ENCODE results near the gene NBDY. TPM values are rescaled to one million over a fixed set of nuclear protein-coding genes. Genes with fewer than 3 reads are reported as not detected.
"Not testable (repeated sequence)": the region's sequence is repeated elsewhere in the genome, so short reads cannot be mapped to it uniquely, and the experiment has no call there.

The NBDY gene
- total RNA-seq, 1 donor from 2014 or later: 3.7 TPM

GRCh38 chrX:56763556-56764152 lies 34.6 kb downstream of the NBDY start:
- peaks cover 9 to 40% (median 10%) of the 10 kb centered on the region in 3 donors for H3K4me1 ChIP-seq (ENCODE audit: control insufficient read depth in 3 of 3, insufficient read depth in 3 of 3, low read length in 3 of 3)
- H3K9me3 ChIP-seq (ENCODE audit: control insufficient read depth in 3 of 3, low read length in 3 of 3): no peaks in the 10 kb centered on the region
- H3K27me3 ChIP-seq (ENCODE audit: control insufficient read depth in 3 of 3, insufficient read depth in 3 of 3, low read length in 3 of 3): no peaks in the 10 kb centered on the region
- peak overlapping the region; percentile 84 for H3K27ac ChIP-seq (ENCODE audit: low read depth, low read length)
- H3K9ac ChIP-seq (ENCODE audit: low read depth in 1 of 3, low read length in 3 of 3): peak overlapping the region; percentile 65 to 82 (median 74)
- no peaks in the 10 kb centered on the region for H3K36me3 ChIP-seq (ENCODE audit: control insufficient read depth in 3 of 3, insufficient read depth in 3 of 3, low read length in 3 of 3)
- H3K4me3 ChIP-seq (ENCODE audit: low read length in 3 of 3): peak overlapping the region; percentile 63 to 75 (median 70)

- no peaks in the 10 kb centered on the region for H3K9me3 ChIP-seq (ENCODE audit: control insufficient read depth in 3 of 3, low read length in 3 of 3)
- peak overlapping the region; percentile 84 for H3K27ac ChIP-seq (ENCODE audit: low read depth, low read length)
- peak overlapping the region; percentile 63 to 75 (median 70) for H3K4me3 ChIP-seq (ENCODE audit: low read length in 3 of 3)
- H3K27me3 ChIP-seq (ENCODE audit: control insufficient read depth in 3 of 3, insufficient read depth in 3 of 3, low read length in 3 of 3): no peaks in the 10 kb centered on the region
- no peaks in the 10 kb centered on the region for H3K36me3 ChIP-seq (ENCODE audit: control insufficient read depth in 3 of 3, insufficient read depth in 3 of 3, low read length in 3 of 3)
- peaks cover 9 to 40% (median 10%) of the 10 kb centered on the region in 3 donors for H3K4me1 ChIP-seq (ENCODE audit: control insufficient read depth in 3 of 3, insufficient read depth in 3 of 3, low read length in 3 of 3)
- H3K9ac ChIP-seq (ENCODE audit: low read depth in 1 of 3, low read length in 3 of 3): peak overlapping the region; percentile 65 to 82 (median 74)
These were observed 35.3 kb downstream of the NBDY start for GRCh38 chrX:56764153-56764974.

GRCh38 chrX:56764975-56765791 lies 36.1 kb downstream of the NBDY start:
- no peaks in the 10 kb centered on the region for H3K9me3 ChIP-seq (ENCODE audit: control insufficient read depth in 3 of 3, low read length in 3 of 3)
- H3K36me3 ChIP-seq (ENCODE audit: control insufficient read depth in 3 of 3, insufficient read depth in 3 of 3, low read length in 3 of 3): no peaks in the 10 kb centered on the region
- no peak overlapping the region for H3K9ac ChIP-seq (ENCODE audit: low read depth in 1 of 3, low read length in 3 of 3)
- peaks cover 9 to 40% (median 10%) of the 10 kb centered on the region in 3 donors for H3K4me1 ChIP-seq (ENCODE audit: control insufficient read depth in 3 of 3, insufficient read depth in 3 of 3, low read length in 3 of 3)
- no peak overlapping the region for H3K27ac ChIP-seq (ENCODE audit: low read depth, low read length)
- H3K27me3 ChIP-seq (ENCODE audit: control insufficient read depth in 3 of 3, insufficient read depth in 3 of 3, low read length in 3 of 3): no peaks in the 10 kb centered on the region
- H3K4me3 ChIP-seq (ENCODE audit: low read length in 3 of 3): no peak overlapping the region

- H3K4me1 ChIP-seq (ENCODE audit: control insufficient read depth in 3 of 3, insufficient read depth in 3 of 3, low read length in 3 of 3): peaks cover 9 to 40% (median 10%) of the 10 kb centered on the region in 3 donors
- peak overlapping the region in 1 of 3 donors; percentile 23 for H3K4me3 ChIP-seq (ENCODE audit: low read length in 3 of 3)
- H3K27ac ChIP-seq (ENCODE audit: low read depth, low read length): no peak overlapping the region
- no peak overlapping the region for H3K9ac ChIP-seq (ENCODE audit: low read depth in 1 of 3, low read length in 3 of 3)
- no peaks in the 10 kb centered on the region for H3K36me3 ChIP-seq (ENCODE audit: control insufficient read depth in 3 of 3, insufficient read depth in 3 of 3, low read length in 3 of 3)
- no peaks in the 10 kb centered on the region for H3K9me3 ChIP-seq (ENCODE audit: control insufficient read depth in 3 of 3, low read length in 3 of 3)
- no peaks in the 10 kb centered on the region for H3K27me3 ChIP-seq (ENCODE audit: control insufficient read depth in 3 of 3, insufficient read depth in 3 of 3, low read length in 3 of 3)
These were observed 36.9 kb downstream of the NBDY start for GRCh38 chrX:56765811-56766553.

GRCh38 chrX:56766554-56767347 lies 37.7 kb downstream of the NBDY start:
- Histone ChIP-seq H3K9ac (ENCODE audit: low read depth in 1 of 3, low read length in 3 of 3) (peak overlapping the region in 1 of 3 donors; percentile 69), H3K9me3 (ENCODE audit: control insufficient read depth in 3 of 3, low read length in 3 of 3) (no peaks in the 10 kb centered on the region), H3K27ac (ENCODE audit: low read depth, low read length) (peak overlapping the region; percentile 51), H3K4me3 (ENCODE audit: low read length in 3 of 3) (peak overlapping the region in 1 of 3 donors; percentile 70), H3K27me3 (ENCODE audit: control insufficient read depth in 3 of 3, insufficient read depth in 3 of 3, low read length in 3 of 3) (no peaks in the 10 kb centered on the region), H3K4me1 (ENCODE audit: control insufficient read depth in 3 of 3, insufficient read depth in 3 of 3, low read length in 3 of 3) (peaks cover 9 to 37% (median 10%) of the 10 kb centered on the region in 3 donors), H3K36me3 (ENCODE audit: control insufficient read depth in 3 of 3, insufficient read depth in 3 of 3, low read length in 3 of 3) (no peaks in the 10 kb centered on the region)

GRCh38 chrX:56767348-56768119 lies 38.5 kb downstream of the NBDY start:
- Histone ChIP-seq H3K4me3 (ENCODE audit: low read length in 3 of 3) (peak overlapping the region in 1 of 3 donors; percentile 70), H3K4me1 (ENCODE audit: control insufficient read depth in 3 of 3, insufficient read depth in 3 of 3, low read length in 3 of 3) (peaks cover 9 to 35% (median 10%) of the 10 kb centered on the region in 3 donors), H3K9ac (ENCODE audit: low read depth in 1 of 3, low read length in 3 of 3) (peak overlapping the region in 1 of 3 donors; percentile 69), H3K27ac (ENCODE audit: low read depth, low read length) (peak overlapping the region; percentile 51)
- not testable (repeated sequence) for H3K36me3 ChIP-seq (ENCODE audit: control insufficient read depth in 3 of 3, insufficient read depth in 3 of 3, low read length in 3 of 3); H3K9me3 ChIP-seq (ENCODE audit: control insufficient read depth in 3 of 3, low read length in 3 of 3); H3K27me3 ChIP-seq (ENCODE audit: control insufficient read depth in 3 of 3, insufficient read depth in 3 of 3, low read length in 3 of 3)

GRCh38 chrX:56768120-56768660 lies 39.1 kb downstream of the NBDY start:
- not testable (repeated sequence) for H3K36me3 ChIP-seq (ENCODE audit: control insufficient read depth in 3 of 3, insufficient read depth in 3 of 3, low read length in 3 of 3); H3K27me3 ChIP-seq (ENCODE audit: control insufficient read depth in 3 of 3, insufficient read depth in 3 of 3, low read length in 3 of 3); H3K4me3 ChIP-seq (ENCODE audit: low read length in 3 of 3); H3K9ac ChIP-seq (ENCODE audit: low read depth in 1 of 3, low read length in 3 of 3); H3K9me3 ChIP-seq (ENCODE audit: control insufficient read depth in 3 of 3, low read length in 3 of 3); H3K27ac ChIP-seq (ENCODE audit: low read depth, low read length)
- H3K4me1 ChIP-seq (ENCODE audit: control insufficient read depth in 3 of 3, insufficient read depth in 3 of 3, low read length in 3 of 3): peaks cover 7 to 29% (median 8%) of the 10 kb centered on the region in 3 donors

GRCh38 chrX:56772675-56773521 lies 43.9 kb downstream of the NBDY start:
- H3K36me3 ChIP-seq (ENCODE audit: control insufficient read depth in 3 of 3, insufficient read depth in 3 of 3, low read length in 3 of 3); H3K9me3 ChIP-seq (ENCODE audit: control insufficient read depth in 3 of 3, low read length in 3 of 3); H3K27ac ChIP-seq (ENCODE audit: low read depth, low read length): not testable (repeated sequence)

More at GRCh38 chrX:56772675-56773521, 43.9 kb downstream of the NBDY start:
- H3K4me3 ChIP-seq (ENCODE audit: low read length in 3 of 3); H3K9ac ChIP-seq (ENCODE audit: low read depth in 1 of 3, low read length in 3 of 3); H3K4me1 ChIP-seq (ENCODE audit: control insufficient read depth in 3 of 3, insufficient read depth in 3 of 3, low read length in 3 of 3); H3K27me3 ChIP-seq (ENCODE audit: control insufficient read depth in 3 of 3, insufficient read depth in 3 of 3, low read length in 3 of 3): not testable (repeated sequence)

Measured in skeletal muscle tissue (tissue), 4 donors.